ENCODE measurements around the gene ALPK3.

DNA sequence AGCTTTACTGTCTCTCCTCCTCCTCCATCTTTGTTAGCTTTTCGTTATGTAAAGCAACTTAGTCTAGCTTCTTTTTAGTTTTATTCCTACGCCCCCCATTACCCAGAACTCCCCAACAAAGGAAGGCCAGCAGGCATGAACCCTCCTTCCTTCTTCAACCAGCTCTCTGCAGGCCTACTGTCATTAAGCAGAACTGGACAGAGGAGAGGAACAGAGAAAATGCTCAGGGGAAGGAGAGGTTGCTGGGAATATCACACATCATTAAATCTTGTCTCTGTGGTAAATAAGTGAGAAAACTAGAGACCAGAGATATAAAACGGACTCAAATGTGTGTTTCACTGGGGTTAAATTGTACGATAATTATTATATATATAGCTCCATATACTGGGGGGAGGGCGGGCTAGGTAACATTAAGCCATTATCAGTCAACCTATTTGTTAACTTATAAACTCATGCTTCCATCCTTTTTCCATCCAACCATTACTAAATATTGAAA is 48.0 kb downstream of the ALPK3 start:
- no peak for TF ChIP-seq NR2C2 (CRISPR knock-in tag; IDR thresholded peaks at IDR 0.05)
- TF ChIP-seq ETV6 (CRISPR knock-in tag; IDR thresholded peaks at IDR 0.05), result no peak
- TF ChIP-seq, protein P1, sequence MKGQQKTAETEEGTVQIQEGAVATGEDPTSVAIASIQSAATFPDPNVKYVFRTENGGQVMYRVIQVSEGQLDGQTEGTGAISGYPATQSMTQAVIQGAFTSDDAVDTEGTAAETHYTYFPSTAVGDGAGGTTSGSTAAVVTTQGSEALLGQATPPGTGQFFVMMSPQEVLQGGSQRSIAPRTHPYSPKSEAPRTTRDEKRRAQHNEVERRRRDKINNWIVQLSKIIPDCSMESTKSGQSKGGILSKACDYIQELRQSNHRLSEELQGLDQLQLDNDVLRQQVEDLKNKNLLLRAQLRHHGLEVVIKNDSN (CRISPR knock-in tag; IDR thresholded peaks at IDR 0.05), result no peak
- TF ChIP-seq, protein P2, sequence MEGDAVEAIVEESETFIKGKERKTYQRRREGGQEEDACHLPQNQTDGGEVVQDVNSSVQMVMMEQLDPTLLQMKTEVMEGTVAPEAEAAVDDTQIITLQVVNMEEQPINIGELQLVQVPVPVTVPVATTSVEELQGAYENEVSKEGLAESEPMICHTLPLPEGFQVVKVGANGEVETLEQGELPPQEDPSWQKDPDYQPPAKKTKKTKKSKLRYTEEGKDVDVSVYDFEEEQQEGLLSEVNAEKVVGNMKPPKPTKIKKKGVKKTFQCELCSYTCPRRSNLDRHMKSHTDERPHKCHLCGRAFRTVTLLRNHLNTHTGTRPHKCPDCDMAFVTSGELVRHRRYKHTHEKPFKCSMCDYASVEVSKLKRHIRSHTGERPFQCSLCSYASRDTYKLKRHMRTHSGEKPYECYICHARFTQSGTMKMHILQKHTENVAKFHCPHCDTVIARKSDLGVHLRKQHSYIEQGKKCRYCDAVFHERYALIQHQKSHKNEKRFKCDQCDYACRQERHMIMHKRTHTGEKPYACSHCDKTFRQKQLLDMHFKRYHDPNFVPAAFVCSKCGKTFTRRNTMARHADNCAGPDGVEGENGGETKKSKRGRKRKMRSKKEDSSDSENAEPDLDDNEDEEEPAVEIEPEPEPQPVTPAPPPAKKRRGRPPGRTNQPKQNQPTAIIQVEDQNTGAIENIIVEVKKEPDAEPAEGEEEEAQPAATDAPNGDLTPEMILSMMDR (IDR thresholded peaks at IDR 0.05), result no peak
- no peak for TF ChIP-seq FOXK1 (CRISPR knock-in tag; IDR thresholded peaks at IDR 0.05)
- TF ChIP-seq, protein P3, sequence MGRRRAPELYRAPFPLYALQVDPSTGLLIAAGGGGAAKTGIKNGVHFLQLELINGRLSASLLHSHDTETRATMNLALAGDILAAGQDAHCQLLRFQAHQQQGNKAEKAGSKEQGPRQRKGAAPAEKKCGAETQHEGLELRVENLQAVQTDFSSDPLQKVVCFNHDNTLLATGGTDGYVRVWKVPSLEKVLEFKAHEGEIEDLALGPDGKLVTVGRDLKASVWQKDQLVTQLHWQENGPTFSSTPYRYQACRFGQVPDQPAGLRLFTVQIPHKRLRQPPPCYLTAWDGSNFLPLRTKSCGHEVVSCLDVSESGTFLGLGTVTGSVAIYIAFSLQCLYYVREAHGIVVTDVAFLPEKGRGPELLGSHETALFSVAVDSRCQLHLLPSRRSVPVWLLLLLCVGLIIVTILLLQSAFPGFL (CRISPR knock-in tag; IDR thresholded peaks at IDR 0.05; ENCODE audit: borderline replicate concordance), result no peak
- TF ChIP-seq, protein P4, sequence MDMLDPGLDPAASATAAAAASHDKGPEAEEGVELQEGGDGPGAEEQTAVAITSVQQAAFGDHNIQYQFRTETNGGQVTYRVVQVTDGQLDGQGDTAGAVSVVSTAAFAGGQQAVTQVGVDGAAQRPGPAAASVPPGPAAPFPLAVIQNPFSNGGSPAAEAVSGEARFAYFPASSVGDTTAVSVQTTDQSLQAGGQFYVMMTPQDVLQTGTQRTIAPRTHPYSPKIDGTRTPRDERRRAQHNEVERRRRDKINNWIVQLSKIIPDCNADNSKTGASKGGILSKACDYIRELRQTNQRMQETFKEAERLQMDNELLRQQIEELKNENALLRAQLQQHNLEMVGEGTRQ (CRISPR knock-in tag; IDR thresholded peaks at IDR 0.05), result no peak
- TF ChIP-seq, protein P5, sequence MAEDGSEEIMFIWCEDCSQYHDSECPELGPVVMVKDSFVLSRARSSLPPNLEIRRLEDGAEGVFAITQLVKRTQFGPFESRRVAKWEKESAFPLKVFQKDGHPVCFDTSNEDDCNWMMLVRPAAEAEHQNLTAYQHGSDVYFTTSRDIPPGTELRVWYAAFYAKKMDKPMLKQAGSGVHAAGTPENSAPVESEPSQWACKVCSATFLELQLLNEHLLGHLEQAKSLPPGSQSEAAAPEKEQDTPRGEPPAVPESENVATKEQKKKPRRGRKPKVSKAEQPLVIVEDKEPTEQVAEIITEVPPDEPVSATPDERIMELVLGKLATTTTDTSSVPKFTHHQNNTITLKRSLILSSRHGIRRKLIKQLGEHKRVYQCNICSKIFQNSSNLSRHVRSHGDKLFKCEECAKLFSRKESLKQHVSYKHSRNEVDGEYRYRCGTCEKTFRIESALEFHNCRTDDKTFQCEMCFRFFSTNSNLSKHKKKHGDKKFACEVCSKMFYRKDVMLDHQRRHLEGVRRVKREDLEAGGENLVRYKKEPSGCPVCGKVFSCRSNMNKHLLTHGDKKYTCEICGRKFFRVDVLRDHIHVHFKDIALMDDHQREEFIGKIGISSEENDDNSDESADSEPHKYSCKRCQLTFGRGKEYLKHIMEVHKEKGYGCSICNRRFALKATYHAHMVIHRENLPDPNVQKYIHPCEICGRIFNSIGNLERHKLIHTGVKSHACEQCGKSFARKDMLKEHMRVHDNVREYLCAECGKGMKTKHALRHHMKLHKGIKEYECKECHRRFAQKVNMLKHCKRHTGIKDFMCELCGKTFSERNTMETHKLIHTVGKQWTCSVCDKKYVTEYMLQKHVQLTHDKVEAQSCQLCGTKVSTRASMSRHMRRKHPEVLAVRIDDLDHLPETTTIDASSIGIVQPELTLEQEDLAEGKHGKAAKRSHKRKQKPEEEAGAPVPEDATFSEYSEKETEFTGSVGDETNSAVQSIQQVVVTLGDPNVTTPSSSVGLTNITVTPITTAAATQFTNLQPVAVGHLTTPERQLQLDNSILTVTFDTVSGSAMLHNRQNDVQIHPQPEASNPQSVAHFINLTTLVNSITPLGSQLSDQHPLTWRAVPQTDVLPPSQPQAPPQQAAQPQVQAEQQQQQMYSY (CRISPR knock-in tag; IDR thresholded peaks at IDR 0.05), result no peak
- TF ChIP-seq ZNF121 (CRISPR knock-in tag; IDR thresholded peaks at IDR 0.05), result no peak
